GM12878 (cell line): Measurements from ENCODE around the gene GPR158. TPM values are rescaled to one million over a fixed set of nuclear protein-coding genes. Genes with fewer than 3 reads are reported as not detected.

ENCODE experiments used
- ATAC-seq: fragments of 200-7000 bp; cut with Tn5 transposase; 3 replicates; pipeline ENCODE4 v1.9.1; 2020; ENCODE audit warnings: mild to moderate bottlenecking, moderate library complexity
- BruUV-seq: library from RNA; stranded (reverse); fragments of 400-500 nt; replicated peaks from 2 replicates; lab custom pipeline; 2021; lab: Mats Ljungman, UMichigan
- CTCF ChIA-PET: fragments of 300-600 bp; sonication (Branson Sonifier 250); formaldehyde crosslinking; extraction: SDS; loops from one replicate; lab custom pipeline; 2021; ENCODE audit warnings: inconsistent platforms; lab: Yijun Ruan, JAX
- POLR2A ChIA-PET: fragments of 350-600 bp; formaldehyde crosslinking; extraction: SDS; loops from one replicate; lab custom pipeline; 2021; ENCODE audit warnings: inconsistent platforms; lab: Charles Lee
- RAD21 ChIA-PET: fragments of 300-600 bp; sonication (Branson Sonifier 250); formaldehyde crosslinking; loops from one replicate; lab custom pipeline; 2023; ENCODE audit warnings: antibody characterized with exemption; ENCODE audit not compliant: unreplicated experiment; lab: Charles Lee
- SMC1A ChIA-PET: fragments of 300-600 bp; sonication (Branson Sonifier 250); formaldehyde crosslinking; loops from one replicate; lab custom pipeline; 2023; ENCODE audit not compliant: unreplicated experiment, uncharacterized antibody; lab: Charles Lee
- DNase-seq: peaks from one replicate; pipeline ENCODE4 v3.0.0-alpha.2; 2011; ENCODE audit warnings: low read depth, low spot score
- FAIRE-seq: peaks from 3 replicates; lab custom pipeline; 2011; peaks lifted over from hg19 to GRCh38; lab: Jason Lieb, UNC
- H2AFZ ChIP-seq: 2 replicates; pipeline ENCODE4 v1.6.0; 2011; ENCODE audit warnings: low read depth, low read length, control low read depth; ENCODE audit not compliant: control insufficient read depth
- H3K27ac ChIP-seq: 2 replicates; pipeline ENCODE4 v1.5.1; 2011; ENCODE audit warnings: control low read depth; ENCODE audit not compliant: control insufficient read depth, insufficient read depth
- H3K27me3 ChIP-seq, 2 experiments: replicated peaks in 1 of 2; 2 replicates each; pipeline versions ENCODE4 v1.6.0 to v1.6.1; 2011; ENCODE audit warnings: low read length in 1 of 2; ENCODE audit not compliant: control insufficient read depth in 2 of 2, insufficient read depth in 2 of 2
- H3K36me3 ChIP-seq, 2 experiments: 2 replicates each; pipeline ENCODE4 v1.5.1; 2011; ENCODE audit warnings: low read length in 1 of 2; ENCODE audit not compliant: control insufficient read depth in 2 of 2, insufficient read depth in 2 of 2
- H3K4me1 ChIP-seq: 2 replicates; pipeline ENCODE4 v1.6.1; 2011; ENCODE audit warnings: mild to moderate bottlenecking, low read length, moderate library complexity, mixed read lengths; ENCODE audit not compliant: control insufficient read depth, insufficient read depth
- H3K4me2 ChIP-seq: 2 replicates; pipeline ENCODE4 v1.6.0; 2011; ENCODE audit warnings: control low read depth; ENCODE audit not compliant: control insufficient read depth, insufficient read depth
- H3K4me3 ChIP-seq: fragments of 200-600 bp; sonication (generic); 2 replicates; pipeline ENCODE4 v1.5.1; 2016
- H3K79me2 ChIP-seq: 2 replicates; pipeline ENCODE4 v1.6.0; 2011; ENCODE audit warnings: low read length; ENCODE audit not compliant: control insufficient read depth, insufficient read depth
- H3K9ac ChIP-seq: 2 replicates; pipeline ENCODE4 v1.8.0; 2011; ENCODE audit warnings: low read length, control low read depth, mixed read lengths; ENCODE audit not compliant: control insufficient read depth, insufficient read depth
- H3K9me3 ChIP-seq: replicated peaks from 3 replicates; pipeline ENCODE4 v1.5.1; 2011; ENCODE audit warnings: mild to moderate bottlenecking, low read length; ENCODE audit not compliant: control insufficient read depth, insufficient read depth
- H4K20me1 ChIP-seq: 2 replicates; pipeline ENCODE4 v1.6.0; 2011; ENCODE audit not compliant: control insufficient read depth, insufficient read depth
- PKNOX1 ChIP-seq: fragments of 450-650 bp; IDR thresholded peaks from 2 replicates; pipeline ENCODE4 v1.6.1; 2016; ENCODE audit warnings: mild to moderate bottlenecking
- RAD21 ChIP-seq: IDR thresholded peaks from 2 replicates; pipeline ENCODE4 v1.6.1; 2011; ENCODE audit warnings: mild to moderate bottlenecking, low read depth, low read length, moderate library complexity; ENCODE audit not compliant: insufficient read depth
- WGBS: methylation state at CpG from one replicate; pipeline ENCODE4 v1.1.6; 2016; ENCODE audit warnings: low lambda C conversion rate; ENCODE audit not compliant: insufficient replicate concordance, insufficient coverage; ENCODE audit errors: missing lambda C conversion rate; 5-methylcytosine and 5-hydroxymethylcytosine counted together
- in situ Hi-C: fragments of 300-500 bp; cut with MboI; formaldehyde crosslinking; loops from 9 replicates; pipeline ENCODE4 v1.14.3; 2018; ENCODE audit warnings: mixed read lengths
- intact Hi-C: fragments of 100-400 bp; cut with micrococcal nuclease; formaldehyde crosslinking; loops from one replicate; pipeline ENCODE4 v1.14.2; 2022; ENCODE audit not compliant: unreplicated experiment
- polyA plus RNA-seq, 11 experiments: library from polyadenylated mRNA; depleted of rRNA in 4 of 11; unstranded in 6 of 11; stranded (reverse) in 5 of 11; fragments of >200 nt; fragmentation: Nextera tagmentation in 4 of 11; fragmentation: Illumina TruSeq in 1 of 11; extraction: Ambion mirVana in 4 of 11; extraction: Trizol in 1 of 11; gene quantifications; 1 replicate in 1 of 11; 2 replicates in 10 of 11; pipeline versions ENCODE4 v1.2.1 to v1.2.3, GENCODE V29; 2011 to 2016; ENCODE audit warnings: inconsistent platforms in 2 of 11, missing spikeins in 2 of 11, low read depth in 1 of 11
- total RNA-seq, 4 experiments: library from RNA; depleted of rRNA in 3 of 4; stranded (reverse); fragments of >200 nt in 3 of 4; fragmentation: Illumina TruSeq in 1 of 4; extraction: Trizol in 1 of 4; gene quantifications; 2 replicates each; pipeline versions ENCODE4 v1.2.1 to v1.2.3, GENCODE V29; 2013 to 2021
- TF ChIP-seq, protein P1 (sequence below): fragments of 450-650 bp; IDR thresholded peaks from 2 replicates; pipeline ENCODE4 v1.6.1; 2016; ENCODE audit warnings: mild to moderate bottlenecking, moderate library complexity, borderline replicate concordance

Gene GPR158
- total and polyA plus RNA-seq, 10 of the 15 experiments (the other 5 are each of a cell fraction or from before 2014, with no cell fraction given): not detected

DNA sequence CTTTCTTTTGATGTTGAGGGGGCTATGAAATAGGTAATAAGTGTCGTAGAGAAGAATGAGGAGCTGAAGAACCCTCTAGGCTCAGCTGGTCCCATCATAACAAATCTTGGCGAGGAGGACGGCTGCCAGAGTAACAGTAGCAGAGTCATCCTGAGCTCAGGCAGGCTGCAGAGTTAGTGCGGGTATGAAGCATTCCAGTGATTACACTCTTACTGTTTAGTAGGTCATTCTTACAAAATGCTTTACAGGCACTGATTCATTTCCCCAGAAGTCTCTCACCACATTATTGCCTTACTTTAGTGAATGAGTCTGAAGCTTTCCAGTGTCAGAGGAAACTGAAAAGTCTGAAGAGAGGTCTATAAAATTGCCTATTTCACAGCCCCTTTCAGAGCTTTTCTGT lies 43.9 kb upstream of the GPR158 start:
- H3K9me3 ChIP-seq: no peaks in the 10 kb centered on the region
- no peak overlapping the region for H3K9ac ChIP-seq
- no peaks in the 10 kb centered on the region for H3K79me2 ChIP-seq
- no TSS peak for BruUV-seq
- DNase-seq: no peak
- H3K4me1 ChIP-seq: no peaks in the 10 kb centered on the region
- H3K27ac ChIP-seq: no peak overlapping the region
- H3K4me2 ChIP-seq: no peak overlapping the region
- 53% methylated on average over 4 of the region's 4 CpGs for WGBS
- in situ Hi-C loops (no loop called here), intact Hi-C loops (no loop called here)
- H2AFZ ChIP-seq: no peak overlapping the region
- no peaks in the 10 kb centered on the region; a peak in 2 of 4 replicates for H3K27me3 ChIP-seq
- no peaks in the 10 kb centered on the region for H4K20me1 ChIP-seq
- FAIRE-seq: no peak
- ChIA-PET CTCF (interaction anchor here (1.2 kb wide), 1 partner anchor 18 kb away, joined by 3 read pairs; no protein-coding TSS in a partner anchor), POLR2A (no interaction called here), SMC1A (no interaction called here), RAD21 (no interaction called here)
- H3K4me3 ChIP-seq: no peak overlapping the region
- TF ChIP-seq PKNOX1: no peak
- ATAC-seq: no peak
- H3K36me3 ChIP-seq: no peaks in the 10 kb centered on the region

GRCh38 chr10:25142116-25142864 lies 32.5 kb upstream of the GPR158 start:
- DNase-seq: no peak
- ChIA-PET RAD21 (no interaction called here), SMC1A (no interaction called here), POLR2A (no interaction called here), CTCF (no interaction called here)
- Histone ChIP-seq H3K27ac (no peak overlapping the region), H3K4me1 (no peaks in the 10 kb centered on the region), H3K4me3 (no peak overlapping the region), H3K9ac (no peak overlapping the region), H3K4me2 (no peak overlapping the region), H3K27me3 (no peaks in the 10 kb centered on the region), H3K9me3 (no peaks in the 10 kb centered on the region), H2AFZ (no peak overlapping the region), H4K20me1 (no peaks in the 10 kb centered on the region), H3K36me3 (no peaks in the 10 kb centered on the region)
- FAIRE-seq: no peak
- ATAC-seq: no peak
- WGBS: 15% methylated on average over 12 of the region's 12 CpGs
- intact Hi-C loops: no loop called here
- in situ Hi-C loops: no loop called here
- no TSS peak for BruUV-seq
- TF ChIP-seq RAD21: no peak
- TF ChIP-seq, protein P1, sequence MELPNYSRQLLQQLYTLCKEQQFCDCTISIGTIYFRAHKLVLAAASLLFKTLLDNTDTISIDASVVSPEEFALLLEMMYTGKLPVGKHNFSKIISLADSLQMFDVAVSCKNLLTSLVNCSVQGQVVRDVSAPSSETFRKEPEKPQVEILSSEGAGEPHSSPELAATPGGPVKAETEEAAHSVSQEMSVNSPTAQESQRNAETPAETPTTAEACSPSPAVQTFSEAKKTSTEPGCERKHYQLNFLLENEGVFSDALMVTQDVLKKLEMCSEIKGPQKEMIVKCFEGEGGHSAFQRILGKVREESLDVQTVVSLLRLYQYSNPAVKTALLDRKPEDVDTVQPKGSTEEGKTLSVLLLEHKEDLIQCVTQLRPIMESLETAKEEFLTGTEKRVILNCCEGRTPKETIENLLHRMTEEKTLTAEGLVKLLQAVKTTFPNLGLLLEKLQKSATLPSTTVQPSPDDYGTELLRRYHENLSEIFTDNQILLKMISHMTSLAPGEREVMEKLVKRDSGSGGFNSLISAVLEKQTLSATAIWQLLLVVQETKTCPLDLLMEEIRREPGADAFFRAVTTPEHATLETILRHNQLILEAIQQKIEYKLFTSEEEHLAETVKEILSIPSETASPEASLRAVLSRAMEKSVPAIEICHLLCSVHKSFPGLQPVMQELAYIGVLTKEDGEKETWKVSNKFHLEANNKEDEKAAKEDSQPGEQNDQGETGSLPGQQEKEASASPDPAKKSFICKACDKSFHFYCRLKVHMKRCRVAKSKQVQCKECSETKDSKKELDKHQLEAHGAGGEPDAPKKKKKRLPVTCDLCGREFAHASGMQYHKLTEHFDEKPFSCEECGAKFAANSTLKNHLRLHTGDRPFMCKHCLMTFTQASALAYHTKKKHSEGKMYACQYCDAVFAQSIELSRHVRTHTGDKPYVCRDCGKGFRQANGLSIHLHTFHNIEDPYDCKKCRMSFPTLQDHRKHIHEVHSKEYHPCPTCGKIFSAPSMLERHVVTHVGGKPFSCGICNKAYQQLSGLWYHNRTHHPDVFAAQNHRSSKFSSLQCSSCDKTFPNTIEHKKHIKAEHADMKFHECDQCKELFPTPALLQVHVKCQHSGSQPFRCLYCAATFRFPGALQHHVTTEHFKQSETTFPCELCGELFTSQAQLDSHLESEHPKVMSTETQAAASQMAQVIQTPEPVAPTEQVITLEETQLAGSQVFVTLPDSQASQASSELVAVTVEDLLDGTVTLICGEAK: no peak
- TF ChIP-seq, all 136 proteins: peak for 0
- H3K79me2 ChIP-seq: no peaks in the 10 kb centered on the region
